ENCODE data around the gene KRTAP10-12.
"Not testable (repeated sequence)": the region's sequence is repeated elsewhere in the genome, so short reads cannot be mapped to it uniquely, and the experiment has no call there.

The KRTAP10-12 gene

GRCh38 chr21:44697172-44697810, at the start of gene KRTAP10-12:
KRTAP10-12 (plus strand) TSS chr21:44697172; CDS start chr21:44697202, 30 bp downstream.
- H4K20me1 ChIP-seq: peaks cover 0 to 11% (median 0%) of the 10 kb centered on the region in 11 experiments; a peak in 3 of 22 replicates
- H3K9me3 ChIP-seq (replicated peaks in 1 of 11): peaks cover 17 to 29% (median 21%) of the 10 kb centered on the region in 11 experiments
- H3K4me2 ChIP-seq, H3K27ac ChIP-seq, H3K4me3 ChIP-seq, H3K36me3 ChIP-seq, H3K9ac ChIP-seq: not testable (repeated sequence)
- H3K4me1 ChIP-seq: peaks cover 4 to 23% (median 13%) of the 10 kb centered on the region in 10 experiments; a peak in 18 of 20 replicates
- H3K27me3 ChIP-seq: peaks cover 23 to 54% (median 47%) of the 10 kb centered on the region in 11 experiments; a peak in 21 of 22 replicates

- Histone ChIP-seq H4K20me1 (no peaks in the 10 kb centered on the region), H3K27me3 (no peaks in the 10 kb centered on the region), H3K4me2 (peak overlapping the region in 6 of 11 experiments; percentile 0 to 43 (median 19); a peak in 4 of 22 replicates), H3K27ac (no peak overlapping the region), H3K4me3 (no peak overlapping the region), H3K9me3 (replicated peaks in 1 of 11) (peaks cover 40 to 66% (median 55%) of the 10 kb centered on the region in 11 experiments), H3K9ac (no peak overlapping the region), H3K36me3 (no peaks in the 10 kb centered on the region), H3K4me1 (peaks cover 0 to 44% (median 31%) of the 10 kb centered on the region in 10 experiments; a peak in 17 of 20 replicates)
- no peak for TF ChIP-seq Cebpa-rat (IDR thresholded peaks at IDR 0.05)
Measured at GRCh38 chr21:44647222-44647552, 49.8 kb upstream of the KRTAP10-12 start.

- Histone ChIP-seq H4K20me1 (no peaks in the 10 kb centered on the region), H3K9ac (no peak overlapping the region), H3K9me3 (replicated peaks in 1 of 11) (peaks cover 31 to 66% (median 54%) of the 10 kb centered on the region in 11 experiments), H3K27ac (no peak overlapping the region), H3K4me1 (peaks cover 0 to 59% (median 41%) of the 10 kb centered on the region in 10 experiments; a peak in 17 of 20 replicates), H3K27me3 (no peaks in the 10 kb centered on the region), H3K4me2 (peak overlapping the region; percentile 10 to 66 (median 40); a peak in 17 of 22 replicates), H3K36me3 (no peaks in the 10 kb centered on the region), H3K4me3 (no peak overlapping the region)
- TF ChIP-seq Cebpa-rat (IDR thresholded peaks at IDR 0.05): no peak
Measured at GRCh38 chr21:44648557-44649311, 48.2 kb upstream of the KRTAP10-12 start.

- Histone ChIP-seq H4K20me1 (no peaks in the 10 kb centered on the region), H3K9me3 (replicated peaks in 1 of 11) (peaks cover 27 to 66% (median 54%) of the 10 kb centered on the region in 11 experiments), H3K9ac (no peak overlapping the region), H3K27me3 (no peaks in the 10 kb centered on the region), H3K36me3 (no peaks in the 10 kb centered on the region), H3K27ac (no peak overlapping the region), H3K4me2 (peak overlapping the region in 9 of 11 experiments; percentile 10 to 66 (median 41); a peak in 14 of 22 replicates), H3K4me3 (no peak overlapping the region), H3K4me1 (peaks cover 0 to 68% (median 50%) of the 10 kb centered on the region in 10 experiments; a peak in 17 of 20 replicates)
- TF ChIP-seq Cebpa-rat (IDR thresholded peaks at IDR 0.05): no peak
Measured at GRCh38 chr21:44649521-44650100, 47.4 kb upstream of the KRTAP10-12 start.

GRCh38 chr21:44650265-44650972, 46.6 kb upstream of the KRTAP10-12 start:
- Histone ChIP-seq H3K27me3 (no peaks in the 10 kb centered on the region), H3K36me3 (no peaks in the 10 kb centered on the region), H3K27ac (no peak overlapping the region), H3K4me1 (peaks cover 0 to 72% (median 53%) of the 10 kb centered on the region in 10 experiments; a peak in 17 of 20 replicates), H3K4me3 (no peak overlapping the region), H3K9me3 (replicated peaks in 1 of 11) (peaks cover 19 to 66% (median 52%) of the 10 kb centered on the region in 11 experiments), H3K9ac (no peak overlapping the region), H4K20me1 (no peaks in the 10 kb centered on the region), H3K4me2 (peak overlapping the region in 7 of 11 experiments; percentile 15 to 45 (median 20); a peak in 9 of 22 replicates)
- TF ChIP-seq Cebpa-rat (IDR thresholded peaks at IDR 0.05): no peak

GRCh38 chr21:44650973-44651675, 45.8 kb upstream of the KRTAP10-12 start:
- Histone ChIP-seq H3K4me2 (peak overlapping the region in 7 of 11 experiments; percentile 15 to 45 (median 20); a peak in 10 of 22 replicates), H3K27me3 (no peaks in the 10 kb centered on the region), H3K9me3 (replicated peaks in 1 of 11) (peaks cover 23 to 69% (median 54%) of the 10 kb centered on the region in 11 experiments), H3K36me3 (peaks cover 0 to 1% (median 0%) of the 10 kb centered on the region in 11 experiments; a peak in 2 of 22 replicates), H3K4me1 (peaks cover 0 to 72% (median 53%) of the 10 kb centered on the region in 10 experiments; a peak in 17 of 20 replicates), H3K9ac (no peak overlapping the region), H4K20me1 (no peaks in the 10 kb centered on the region), H3K4me3 (no peak overlapping the region), H3K27ac (0 out of 22 replicates have a peak overlapping the region, but pooled peaks of 1 of the 11 experiments have one; percentile 13)
- no peak for TF ChIP-seq Cebpa-rat (IDR thresholded peaks at IDR 0.05)

GRCh38 chr21:44653123-44653522, 43.8 kb upstream of the KRTAP10-12 start:
- no peak overlapping the region for H3K4me3 ChIP-seq
- H3K27me3 ChIP-seq: no peaks in the 10 kb centered on the region
- H3K9ac ChIP-seq: no peak overlapping the region
- H3K4me2 ChIP-seq: peak overlapping the region in 7 of 11 experiments; percentile 3 to 67 (median 57); a peak in 11 of 22 replicates
- 0 out of 22 replicates have a peak overlapping the region, but pooled peaks of 2 of the 11 experiments have one; percentile 21 to 24 for H3K27ac ChIP-seq
- H4K20me1 ChIP-seq: no peaks in the 10 kb centered on the region
- H3K36me3 ChIP-seq: peaks cover 0 to 5% (median 0%) of the 10 kb centered on the region in 11 experiments; a peak in 2 of 22 replicates
- H3K9me3 ChIP-seq (replicated peaks in 1 of 11): peaks cover 34 to 86% (median 66%) of the 10 kb centered on the region in 11 experiments
- H3K4me1 ChIP-seq: peaks cover 13 to 76% (median 57%) of the 10 kb centered on the region in 10 experiments
- no peak for TF ChIP-seq Cebpa-rat (IDR thresholded peaks at IDR 0.05)
